H1 (cell line): ENCODE measurements around the gene NUDT9. TPM values are rescaled to one million over a fixed set of nuclear protein-coding genes. Genes with fewer than 3 reads are reported as not detected.

Experiments used
- GABPA ChIP-seq: IDR thresholded peaks from 2 replicates; pipeline ENCODE4 v1.6.1; 2011; ENCODE audit warnings: mild to moderate bottlenecking, low read length, moderate library complexity, borderline replicate concordance; ENCODE audit not compliant: insufficient read depth
- JUND ChIP-seq: IDR thresholded peaks from 2 replicates; pipeline ENCODE4 v1.6.1; 2011; ENCODE audit warnings: mild to moderate bottlenecking, improper control_type of control experiment, low read length
- MAFK ChIP-seq: IDR thresholded peaks from 2 replicates; pipeline ENCODE4 v1.6.1; 2012; ENCODE audit warnings: low read depth, mild to moderate bottlenecking, improper control_type of control experiment, low read length
- POLR2A ChIP-seq, 2 experiments: IDR thresholded peaks; 1 replicate in 1 of 2; 2 replicates in 1 of 2; pipeline ENCODE4 v1.6.1; 2011; ENCODE audit warnings: low read depth in 2 of 2, low read length in 2 of 2, mild to moderate bottlenecking in 2 of 2; ENCODE audit errors: control extremely low read depth in 1 of 2
- RAD21 ChIP-seq, 2 experiments: IDR thresholded peaks in 1 of 2; conservative IDR thresholded peaks in 1 of 2; 2 replicates each; pipeline ENCODE4 v1.6.1; 2011; ENCODE audit warnings: low read depth in 2 of 2, low read length in 2 of 2, improper control_type of control experiment in 1 of 2, inconsistent platforms in 1 of 2, mild to moderate bottlenecking in 1 of 2, moderate library complexity in 1 of 2
- SP4 ChIP-seq: IDR thresholded peaks from 2 replicates; pipeline ENCODE4 v1.6.1; 2012; ENCODE audit warnings: low read length, inconsistent platforms
- SUZ12 ChIP-seq: fragments of 200-600 bp; sonication (generic); IDR thresholded peaks from 2 replicates; pipeline ENCODE4 v1.6.1; 2012; ENCODE audit warnings: mild to moderate bottlenecking, inconsistent platforms, low read length, moderate library complexity, mixed read lengths
- TEAD4 ChIP-seq: IDR thresholded peaks from 2 replicates; pipeline ENCODE4 v1.6.1; 2012; ENCODE audit warnings: low read depth, low read length, inconsistent platforms, mixed read lengths
- ZNF274 ChIP-seq: IDR thresholded peaks from 2 replicates; pipeline ENCODE4 v1.7.0; 2012; ENCODE audit warnings: low read length, borderline replicate concordance; ENCODE audit errors: extremely low read depth
- polyA plus RNA-seq, 7 experiments: library from polyadenylated mRNA; depleted of rRNA in 3 of 7; stranded (reverse) in 5 of 7; unstranded in 2 of 7; fragments of >200 nt in 5 of 7; fragments of 200-250 nt in 2 of 7; gene quantifications; 1 replicate in 5 of 7; 2 replicates in 1 of 7; 4 replicates in 1 of 7; pipeline versions ENCODE4 v1.2.1 to v1.2.3, GENCODE V29; 2011 to 2013; ENCODE audit warnings: missing spikeins in 2 of 7, mixed read lengths in 2 of 7
- total RNA-seq: library from RNA; stranded (reverse); fragmentation: NEBNext Ultra II Directional; extraction: Animal tissue kit (Norgen Biotek cat#: 25700); gene quantifications from 2 replicates; pipeline ENCODE4 v1.2.1, GENCODE V29; 2021
- TF ChIP-seq, protein P1 (sequence below): fragments of 300-600 bp; sonication (generic); IDR thresholded peaks from 2 replicates; pipeline ENCODE4 v1.7.1; 2012; ENCODE audit warnings: low read length, moderate library complexity, mild to moderate bottlenecking, inconsistent platforms; ENCODE audit not compliant: insufficient replicate concordance

Gene NUDT9
- total and polyA plus RNA-seq, 2 of the 8 experiments (the other 6 are each of a cell fraction or from before 2014, with no cell fraction given): 13.2 to 27.6 TPM

DNA sequence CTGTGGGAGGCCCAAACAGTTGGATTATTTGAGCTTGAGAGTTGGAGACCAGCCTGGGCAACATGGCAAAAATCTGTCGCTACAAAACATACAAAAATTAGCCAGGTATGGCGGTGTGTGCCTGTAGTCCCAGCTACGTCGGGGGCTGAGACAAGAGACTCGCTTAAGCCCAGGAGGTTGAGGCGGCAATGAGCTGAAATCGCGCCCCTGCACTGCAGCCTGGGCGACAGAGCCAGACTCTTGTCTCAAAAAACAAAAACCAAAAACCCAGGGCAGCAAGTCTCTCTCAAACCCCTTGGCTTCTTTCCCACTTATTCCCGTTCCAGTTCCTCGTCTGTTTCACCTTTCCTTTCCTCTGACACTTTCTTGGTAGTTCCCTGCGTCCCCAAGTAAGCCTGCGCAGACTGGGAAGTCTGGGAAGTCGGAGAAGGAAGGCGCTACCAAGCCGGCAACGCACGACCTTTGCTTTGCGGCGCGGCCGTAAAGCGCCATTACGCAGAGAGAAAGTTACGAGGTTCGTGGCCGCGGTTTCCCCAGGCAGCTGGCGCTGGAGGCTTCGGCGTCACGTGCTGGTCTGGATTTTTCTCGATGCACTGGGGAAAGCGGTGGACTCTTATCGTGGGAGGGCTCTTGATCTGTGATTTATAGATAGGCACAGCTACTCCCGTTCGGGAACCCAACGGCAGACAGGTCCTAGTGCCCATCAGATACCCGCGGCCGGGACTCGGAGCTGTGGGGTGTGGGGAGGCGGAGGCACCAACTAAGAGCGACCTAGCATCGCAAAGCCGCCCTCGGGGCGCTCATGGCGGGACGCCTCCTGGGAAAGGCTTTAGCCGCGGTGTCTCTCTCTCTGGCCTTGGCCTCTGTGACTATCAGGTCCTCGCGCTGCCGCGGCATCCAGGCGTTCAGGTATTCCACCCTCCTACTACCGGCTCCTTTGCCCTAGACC, at the start of gene NUDT9 (continued):
- TF ChIP-seq SUZ12 (no peak), SP4 (peak; percentile 46; the same call in 1 of the 2 replicates), JUND (no peak), MAFK (no peak), ZNF274 (no peak), TEAD4 (no peak), POLR2A (IDR thresholded peaks at IDR 0.05; ENCODE audit: control extremely low read depth in 1 of 2, low read depth in 2 of 2, low read length in 2 of 2) (peak; percentile 90 to 92), RAD21 (IDR thresholded peaks at IDR 0.05 in 1 of 2, conservative IDR thresholded peaks at IDR 0.05 in 1 of 2; ENCODE audit: low read depth in 2 of 2, low read length in 2 of 2) (no peak), GABPA (no peak)
- TF ChIP-seq, protein P1, sequence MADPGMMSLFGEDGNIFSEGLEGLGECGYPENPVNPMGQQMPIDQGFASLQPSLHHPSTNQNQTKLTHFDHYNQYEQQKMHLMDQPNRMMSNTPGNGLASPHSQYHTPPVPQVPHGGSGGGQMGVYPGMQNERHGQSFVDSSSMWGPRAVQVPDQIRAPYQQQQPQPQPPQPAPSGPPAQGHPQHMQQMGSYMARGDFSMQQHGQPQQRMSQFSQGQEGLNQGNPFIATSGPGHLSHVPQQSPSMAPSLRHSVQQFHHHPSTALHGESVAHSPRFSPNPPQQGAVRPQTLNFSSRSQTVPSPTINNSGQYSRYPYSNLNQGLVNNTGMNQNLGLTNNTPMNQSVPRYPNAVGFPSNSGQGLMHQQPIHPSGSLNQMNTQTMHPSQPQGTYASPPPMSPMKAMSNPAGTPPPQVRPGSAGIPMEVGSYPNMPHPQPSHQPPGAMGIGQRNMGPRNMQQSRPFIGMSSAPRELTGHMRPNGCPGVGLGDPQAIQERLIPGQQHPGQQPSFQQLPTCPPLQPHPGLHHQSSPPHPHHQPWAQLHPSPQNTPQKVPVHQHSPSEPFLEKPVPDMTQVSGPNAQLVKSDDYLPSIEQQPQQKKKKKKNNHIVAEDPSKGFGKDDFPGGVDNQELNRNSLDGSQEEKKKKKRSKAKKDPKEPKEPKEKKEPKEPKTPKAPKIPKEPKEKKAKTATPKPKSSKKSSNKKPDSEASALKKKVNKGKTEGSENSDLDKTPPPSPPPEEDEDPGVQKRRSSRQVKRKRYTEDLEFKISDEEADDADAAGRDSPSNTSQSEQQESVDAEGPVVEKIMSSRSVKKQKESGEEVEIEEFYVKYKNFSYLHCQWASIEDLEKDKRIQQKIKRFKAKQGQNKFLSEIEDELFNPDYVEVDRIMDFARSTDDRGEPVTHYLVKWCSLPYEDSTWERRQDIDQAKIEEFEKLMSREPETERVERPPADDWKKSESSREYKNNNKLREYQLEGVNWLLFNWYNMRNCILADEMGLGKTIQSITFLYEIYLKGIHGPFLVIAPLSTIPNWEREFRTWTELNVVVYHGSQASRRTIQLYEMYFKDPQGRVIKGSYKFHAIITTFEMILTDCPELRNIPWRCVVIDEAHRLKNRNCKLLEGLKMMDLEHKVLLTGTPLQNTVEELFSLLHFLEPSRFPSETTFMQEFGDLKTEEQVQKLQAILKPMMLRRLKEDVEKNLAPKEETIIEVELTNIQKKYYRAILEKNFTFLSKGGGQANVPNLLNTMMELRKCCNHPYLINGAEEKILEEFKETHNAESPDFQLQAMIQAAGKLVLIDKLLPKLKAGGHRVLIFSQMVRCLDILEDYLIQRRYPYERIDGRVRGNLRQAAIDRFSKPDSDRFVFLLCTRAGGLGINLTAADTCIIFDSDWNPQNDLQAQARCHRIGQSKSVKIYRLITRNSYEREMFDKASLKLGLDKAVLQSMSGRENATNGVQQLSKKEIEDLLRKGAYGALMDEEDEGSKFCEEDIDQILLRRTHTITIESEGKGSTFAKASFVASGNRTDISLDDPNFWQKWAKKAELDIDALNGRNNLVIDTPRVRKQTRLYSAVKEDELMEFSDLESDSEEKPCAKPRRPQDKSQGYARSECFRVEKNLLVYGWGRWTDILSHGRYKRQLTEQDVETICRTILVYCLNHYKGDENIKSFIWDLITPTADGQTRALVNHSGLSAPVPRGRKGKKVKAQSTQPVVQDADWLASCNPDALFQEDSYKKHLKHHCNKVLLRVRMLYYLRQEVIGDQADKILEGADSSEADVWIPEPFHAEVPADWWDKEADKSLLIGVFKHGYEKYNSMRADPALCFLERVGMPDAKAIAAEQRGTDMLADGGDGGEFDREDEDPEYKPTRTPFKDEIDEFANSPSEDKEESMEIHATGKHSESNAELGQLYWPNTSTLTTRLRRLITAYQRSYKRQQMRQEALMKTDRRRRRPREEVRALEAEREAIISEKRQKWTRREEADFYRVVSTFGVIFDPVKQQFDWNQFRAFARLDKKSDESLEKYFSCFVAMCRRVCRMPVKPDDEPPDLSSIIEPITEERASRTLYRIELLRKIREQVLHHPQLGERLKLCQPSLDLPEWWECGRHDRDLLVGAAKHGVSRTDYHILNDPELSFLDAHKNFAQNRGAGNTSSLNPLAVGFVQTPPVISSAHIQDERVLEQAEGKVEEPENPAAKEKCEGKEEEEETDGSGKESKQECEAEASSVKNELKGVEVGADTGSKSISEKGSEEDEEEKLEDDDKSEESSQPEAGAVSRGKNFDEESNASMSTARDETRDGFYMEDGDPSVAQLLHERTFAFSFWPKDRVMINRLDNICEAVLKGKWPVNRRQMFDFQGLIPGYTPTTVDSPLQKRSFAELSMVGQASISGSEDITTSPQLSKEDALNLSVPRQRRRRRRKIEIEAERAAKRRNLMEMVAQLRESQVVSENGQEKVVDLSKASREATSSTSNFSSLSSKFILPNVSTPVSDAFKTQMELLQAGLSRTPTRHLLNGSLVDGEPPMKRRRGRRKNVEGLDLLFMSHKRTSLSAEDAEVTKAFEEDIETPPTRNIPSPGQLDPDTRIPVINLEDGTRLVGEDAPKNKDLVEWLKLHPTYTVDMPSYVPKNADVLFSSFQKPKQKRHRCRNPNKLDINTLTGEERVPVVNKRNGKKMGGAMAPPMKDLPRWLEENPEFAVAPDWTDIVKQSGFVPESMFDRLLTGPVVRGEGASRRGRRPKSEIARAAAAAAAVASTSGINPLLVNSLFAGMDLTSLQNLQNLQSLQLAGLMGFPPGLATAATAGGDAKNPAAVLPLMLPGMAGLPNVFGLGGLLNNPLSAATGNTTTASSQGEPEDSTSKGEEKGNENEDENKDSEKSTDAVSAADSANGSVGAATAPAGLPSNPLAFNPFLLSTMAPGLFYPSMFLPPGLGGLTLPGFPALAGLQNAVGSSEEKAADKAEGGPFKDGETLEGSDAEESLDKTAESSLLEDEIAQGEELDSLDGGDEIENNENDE: no peak
